DND-41 (cell line): ENCODE data around the gene RECK.

Source experiments
- EZH2 ChIP-seq: IDR thresholded peaks from 3 replicates; pipeline ENCODE4 v1.6.1; 2012; ENCODE audit warnings: borderline replicate concordance, low read depth, mild to moderate bottlenecking, moderate library complexity, low read length, inconsistent platforms; ENCODE audit not compliant: severe bottlenecking
- TF ChIP-seq, protein P1 (sequence below): IDR thresholded peaks from 2 replicates; pipeline ENCODE4 v1.5.1; 2012; ENCODE audit warnings: borderline replicate concordance, low read length, moderate library complexity, mild to moderate bottlenecking; ENCODE audit not compliant: poor library complexity, severe bottlenecking; ENCODE audit errors: extremely low read depth

DNA sequence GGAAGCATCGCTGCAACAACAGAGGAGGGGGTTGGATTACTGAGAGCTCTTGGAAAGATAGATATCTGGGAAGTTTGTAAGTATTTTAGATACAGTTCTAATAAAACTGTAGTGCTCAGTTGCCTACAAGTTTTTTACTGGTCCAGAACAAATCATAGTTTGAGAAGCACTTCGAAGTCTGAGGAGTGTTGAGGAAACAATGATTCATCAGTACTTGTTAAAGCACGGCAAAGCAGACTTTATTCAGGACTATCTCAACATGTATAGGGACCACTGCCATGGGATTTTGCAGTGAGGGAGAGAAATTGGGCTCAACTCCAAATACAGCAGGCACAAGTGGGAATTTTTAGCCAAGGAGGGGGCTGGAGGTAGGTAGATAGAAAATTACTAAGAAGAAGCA lies 25.3 kb upstream of the RECK start:
- TF ChIP-seq, protein P1, sequence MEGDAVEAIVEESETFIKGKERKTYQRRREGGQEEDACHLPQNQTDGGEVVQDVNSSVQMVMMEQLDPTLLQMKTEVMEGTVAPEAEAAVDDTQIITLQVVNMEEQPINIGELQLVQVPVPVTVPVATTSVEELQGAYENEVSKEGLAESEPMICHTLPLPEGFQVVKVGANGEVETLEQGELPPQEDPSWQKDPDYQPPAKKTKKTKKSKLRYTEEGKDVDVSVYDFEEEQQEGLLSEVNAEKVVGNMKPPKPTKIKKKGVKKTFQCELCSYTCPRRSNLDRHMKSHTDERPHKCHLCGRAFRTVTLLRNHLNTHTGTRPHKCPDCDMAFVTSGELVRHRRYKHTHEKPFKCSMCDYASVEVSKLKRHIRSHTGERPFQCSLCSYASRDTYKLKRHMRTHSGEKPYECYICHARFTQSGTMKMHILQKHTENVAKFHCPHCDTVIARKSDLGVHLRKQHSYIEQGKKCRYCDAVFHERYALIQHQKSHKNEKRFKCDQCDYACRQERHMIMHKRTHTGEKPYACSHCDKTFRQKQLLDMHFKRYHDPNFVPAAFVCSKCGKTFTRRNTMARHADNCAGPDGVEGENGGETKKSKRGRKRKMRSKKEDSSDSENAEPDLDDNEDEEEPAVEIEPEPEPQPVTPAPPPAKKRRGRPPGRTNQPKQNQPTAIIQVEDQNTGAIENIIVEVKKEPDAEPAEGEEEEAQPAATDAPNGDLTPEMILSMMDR = no peak
- TF ChIP-seq EZH2 = no peak
